Adrenal gland (tissue), 5 donors: ENCODE measurements around the gene APOL2.

Experiments used
- POLR2A ChIP-seq, 2 donors: fragments of 450-650 bp; IDR thresholded peaks; one replicate each; pipeline ENCODE4 v1.6.1; 2017; ENCODE audit warnings: antibody characterized with exemption in 2 of 2, mild to moderate bottlenecking in 2 of 2, moderate library complexity in 1 of 2
- TF ChIP-seq, protein P1 (sequence below), 6 experiments: fragments of 450-650 bp in 4 of 6; fragments of 200-600 bp in 2 of 6; sonication (generic) in 1 of 6; IDR thresholded peaks; 1 replicate in 5 of 6; 2 replicates in 1 of 6; pipeline versions ENCODE4 v1.5.1 to v1.8.0; 2016 to 2021; ENCODE audit warnings: antibody characterized with exemption in 6 of 6, mild to moderate bottlenecking in 2 of 6, moderate library complexity in 1 of 6
- donor health status: DM: no; HTN: no; CAD: no.

DNA sequence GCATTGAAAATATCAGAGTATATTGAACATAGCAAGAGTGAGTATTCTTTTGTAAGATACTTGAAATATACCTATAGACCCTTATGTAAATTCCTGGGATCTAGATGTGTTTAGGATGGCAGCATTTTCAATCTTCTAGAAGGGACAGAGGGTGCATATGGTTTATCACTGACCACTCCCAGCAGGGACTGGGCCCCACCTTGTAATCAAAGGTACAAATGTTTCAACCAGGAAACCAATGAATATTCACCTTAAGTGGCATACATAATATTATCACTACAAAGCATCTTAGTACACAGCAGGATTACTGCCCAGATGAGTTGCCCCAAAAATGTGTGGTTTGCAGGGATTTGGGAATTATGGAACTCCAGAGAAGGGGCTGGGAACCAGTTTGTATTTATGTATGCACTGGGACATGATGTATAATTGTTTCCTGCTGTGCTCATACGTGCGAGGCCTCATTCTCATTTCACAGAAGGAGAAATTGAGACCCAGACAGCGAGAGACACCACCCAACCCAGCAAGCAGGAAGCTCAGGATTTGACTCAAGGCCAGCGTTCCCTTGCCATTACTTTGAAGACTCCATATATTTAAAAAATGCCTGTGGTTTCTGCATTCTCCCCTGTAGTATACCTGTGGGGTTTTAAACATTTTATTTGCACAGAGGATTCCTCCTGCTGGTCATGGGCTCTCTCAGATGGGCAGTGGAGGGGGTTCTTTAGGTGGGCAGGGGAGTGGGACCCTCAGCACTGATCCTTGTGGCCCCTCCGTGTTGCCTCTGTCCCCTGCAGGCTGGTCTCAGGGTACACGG lies 42.9 kb downstream of the APOL2 start:
- TF ChIP-seq, protein P1, sequence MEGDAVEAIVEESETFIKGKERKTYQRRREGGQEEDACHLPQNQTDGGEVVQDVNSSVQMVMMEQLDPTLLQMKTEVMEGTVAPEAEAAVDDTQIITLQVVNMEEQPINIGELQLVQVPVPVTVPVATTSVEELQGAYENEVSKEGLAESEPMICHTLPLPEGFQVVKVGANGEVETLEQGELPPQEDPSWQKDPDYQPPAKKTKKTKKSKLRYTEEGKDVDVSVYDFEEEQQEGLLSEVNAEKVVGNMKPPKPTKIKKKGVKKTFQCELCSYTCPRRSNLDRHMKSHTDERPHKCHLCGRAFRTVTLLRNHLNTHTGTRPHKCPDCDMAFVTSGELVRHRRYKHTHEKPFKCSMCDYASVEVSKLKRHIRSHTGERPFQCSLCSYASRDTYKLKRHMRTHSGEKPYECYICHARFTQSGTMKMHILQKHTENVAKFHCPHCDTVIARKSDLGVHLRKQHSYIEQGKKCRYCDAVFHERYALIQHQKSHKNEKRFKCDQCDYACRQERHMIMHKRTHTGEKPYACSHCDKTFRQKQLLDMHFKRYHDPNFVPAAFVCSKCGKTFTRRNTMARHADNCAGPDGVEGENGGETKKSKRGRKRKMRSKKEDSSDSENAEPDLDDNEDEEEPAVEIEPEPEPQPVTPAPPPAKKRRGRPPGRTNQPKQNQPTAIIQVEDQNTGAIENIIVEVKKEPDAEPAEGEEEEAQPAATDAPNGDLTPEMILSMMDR (IDR thresholded peaks at IDR 0.05): no peak
- TF ChIP-seq POLR2A (IDR thresholded peaks at IDR 0.05): no peak
